Stimulated activated naive CD4-positive, alpha-beta T cell (primary cell): ENCODE results near the gene DYNC2H1.
"Not testable (repeated sequence)": the region's sequence is repeated elsewhere in the genome, so short reads cannot be mapped to it uniquely, and the experiment has no call there.

Experiments used
- DNase-seq, 6 experiments: peaks; one replicate each; lab custom pipeline; 2025; lab: John Stamatoyannopoulos, UW

DYNC2H1 gene

GRCh38 chr11:103114836-103115235 lies 5.6 kb downstream of the DYNC2H1 start:
- DNase-seq = no peak

GRCh38 chr11:103125462-103125861 lies 16.2 kb downstream of the DYNC2H1 start:
- no peak for DNase-seq

GRCh38 chr11:103141986-103142385 lies 32.8 kb downstream of the DYNC2H1 start:
- not testable (repeated sequence) for DNase-seq

- DNase-seq = no peak
These were observed 38.4 kb downstream of the DYNC2H1 start for GRCh38 chr11:103147627-103148026.

GRCh38 chr11:103157542-103157941 lies 48.3 kb downstream of the DYNC2H1 start:
- DNase-seq = no peak

GRCh38 chr11:103164093-103164796 lies 55.0 kb downstream of the DYNC2H1 start:
- no peak for DNase-seq

GRCh38 chr11:103167166-103167565 lies 57.9 kb downstream of the DYNC2H1 start:
- DNase-seq = no peak

- no peak for DNase-seq
These were observed 61.6 kb downstream of the DYNC2H1 start for GRCh38 chr11:103170865-103171264.

- DNase-seq = no peak
These were observed 66.4 kb downstream of the DYNC2H1 start for GRCh38 chr11:103175461-103176129.

GRCh38 chr11:103183981-103184611 lies 74.9 kb downstream of the DYNC2H1 start:
- no peak for DNase-seq

- DNase-seq = peak in 1 of 6 experiments; percentile 1
These were observed 92.9 kb downstream of the DYNC2H1 start for GRCh38 chr11:103202048-103202651.

GRCh38 chr11:103210543-103210942 lies 101.3 kb downstream of the DYNC2H1 start:
- no peak for DNase-seq

GRCh38 chr11:103215812-103216211 lies 106.6 kb downstream of the DYNC2H1 start:
- DNase-seq = no peak

GRCh38 chr11:103220133-103220532 lies 110.9 kb downstream of the DYNC2H1 start:
- DNase-seq = no peak

- no peak for DNase-seq
These were observed 113.6 kb downstream of the DYNC2H1 start for GRCh38 chr11:103222806-103223205.

- DNase-seq = no peak
These were observed 119.6 kb downstream of the DYNC2H1 start for GRCh38 chr11:103228807-103229206.

GRCh38 chr11:103234974-103235373 lies 125.7 kb downstream of the DYNC2H1 start:
- no peak for DNase-seq

GRCh38 chr11:103241574-103241973 lies 132.3 kb downstream of the DYNC2H1 start:
- no peak for DNase-seq

GRCh38 chr11:103254123-103254522 lies 144.9 kb downstream of the DYNC2H1 start:
- DNase-seq = no peak

GRCh38 chr11:103257360-103257759 lies 148.1 kb downstream of the DYNC2H1 start:
- no peak for DNase-seq

GRCh38 chr11:103266167-103266831 lies 157.1 kb downstream of the DYNC2H1 start:
- no peak for DNase-seq

- DNase-seq = no peak
These were observed 163.7 kb downstream of the DYNC2H1 start for GRCh38 chr11:103272876-103273275.
